Measurements from ENCODE around the gene ZFP36. TPM values are rescaled to one million over a fixed set of nuclear protein-coding genes. Genes with fewer than 3 reads are reported as not detected.
A peak's percentile ranks its signal among the peaks of the same experiment; 100 is the strongest.

Gene ZFP36
- total RNA-seq, 2 experiments from 2014 or later = 1,278 to 1,362 TPM

DNA sequence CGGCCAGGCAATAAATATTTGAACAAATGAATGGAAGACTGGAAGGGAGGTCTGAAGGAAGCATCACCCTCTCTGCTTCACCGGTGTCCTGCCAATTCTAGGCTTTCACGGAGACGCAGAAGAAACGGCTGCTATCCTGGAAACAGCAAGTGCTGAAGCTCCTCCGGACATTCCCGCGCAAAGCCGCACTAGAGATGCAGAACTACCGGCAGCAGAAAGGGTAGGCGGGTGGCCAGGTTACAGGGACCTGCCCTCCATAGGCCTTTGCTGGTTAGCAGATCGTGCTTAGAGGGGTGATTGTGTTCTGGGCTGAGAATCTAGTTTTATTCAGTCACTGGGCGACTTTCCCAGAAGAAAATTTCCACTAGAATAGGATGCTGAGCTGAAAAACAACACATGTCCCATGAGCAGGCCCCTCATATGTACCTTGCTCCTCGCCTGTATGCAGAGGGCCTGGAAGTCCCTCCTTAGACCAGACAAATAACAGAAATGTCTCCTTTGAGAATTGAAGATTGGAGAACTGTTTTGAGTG lies 26.7 kb upstream of the ZFP36 start:
- no peak overlapping the region for H3K4me3 ChIP-seq (ENCODE audit: low read length)
- DNase-seq (no peak), ATAC-seq (ENCODE audit: poor library complexity) (no peak)
- ChIA-PET CTCF (interaction anchor here (1.7 kb wide), 1 partner anchor 38 kb away, joined by 4 read pairs; the partner anchor contains the start of gene SAMD4B), POLR2A (no interaction called here)
- no peaks in the 10 kb centered on the region for H3K4me1 ChIP-seq (ENCODE audit: insufficient read depth, low read length)
- Mint-ChIP-seq H3K9me3 (no peaks in the 10 kb centered on the region), H3K27ac (no peak overlapping the region), H3K36me3 (ENCODE audit: low read depth) (peaks cover 96% of the 10 kb centered on the region), H3K4me3 (no peak overlapping the region), H3K27me3 (no peaks in the 10 kb centered on the region), H3K4me1 (ENCODE audit: low read depth) (no peaks in the 10 kb centered on the region)
- TF ChIP-seq, protein P1, sequence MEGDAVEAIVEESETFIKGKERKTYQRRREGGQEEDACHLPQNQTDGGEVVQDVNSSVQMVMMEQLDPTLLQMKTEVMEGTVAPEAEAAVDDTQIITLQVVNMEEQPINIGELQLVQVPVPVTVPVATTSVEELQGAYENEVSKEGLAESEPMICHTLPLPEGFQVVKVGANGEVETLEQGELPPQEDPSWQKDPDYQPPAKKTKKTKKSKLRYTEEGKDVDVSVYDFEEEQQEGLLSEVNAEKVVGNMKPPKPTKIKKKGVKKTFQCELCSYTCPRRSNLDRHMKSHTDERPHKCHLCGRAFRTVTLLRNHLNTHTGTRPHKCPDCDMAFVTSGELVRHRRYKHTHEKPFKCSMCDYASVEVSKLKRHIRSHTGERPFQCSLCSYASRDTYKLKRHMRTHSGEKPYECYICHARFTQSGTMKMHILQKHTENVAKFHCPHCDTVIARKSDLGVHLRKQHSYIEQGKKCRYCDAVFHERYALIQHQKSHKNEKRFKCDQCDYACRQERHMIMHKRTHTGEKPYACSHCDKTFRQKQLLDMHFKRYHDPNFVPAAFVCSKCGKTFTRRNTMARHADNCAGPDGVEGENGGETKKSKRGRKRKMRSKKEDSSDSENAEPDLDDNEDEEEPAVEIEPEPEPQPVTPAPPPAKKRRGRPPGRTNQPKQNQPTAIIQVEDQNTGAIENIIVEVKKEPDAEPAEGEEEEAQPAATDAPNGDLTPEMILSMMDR (IDR thresholded peaks at IDR 0.05) = no peak
- H3K9me3 ChIP-seq (ENCODE audit: control insufficient read depth in 1 of 2, insufficient read depth in 1 of 2, low read length in 2 of 2) = no peaks in the 10 kb centered on the region
- no peak overlapping the region for H3K27ac ChIP-seq (ENCODE audit: low read depth in 1 of 2, low read length in 2 of 2)
- intact Hi-C loops (cut with DNase I, micrococcal nuclease) = no loop called here
- H3K27me3 ChIP-seq (ENCODE audit: control insufficient read depth in 1 of 2, insufficient read depth in 2 of 2, low read length in 2 of 2) = no peaks in the 10 kb centered on the region
- H3K36me3 ChIP-seq (ENCODE audit: insufficient read depth, low read length) = peaks cover 89% of the 10 kb centered on the region

DNA sequence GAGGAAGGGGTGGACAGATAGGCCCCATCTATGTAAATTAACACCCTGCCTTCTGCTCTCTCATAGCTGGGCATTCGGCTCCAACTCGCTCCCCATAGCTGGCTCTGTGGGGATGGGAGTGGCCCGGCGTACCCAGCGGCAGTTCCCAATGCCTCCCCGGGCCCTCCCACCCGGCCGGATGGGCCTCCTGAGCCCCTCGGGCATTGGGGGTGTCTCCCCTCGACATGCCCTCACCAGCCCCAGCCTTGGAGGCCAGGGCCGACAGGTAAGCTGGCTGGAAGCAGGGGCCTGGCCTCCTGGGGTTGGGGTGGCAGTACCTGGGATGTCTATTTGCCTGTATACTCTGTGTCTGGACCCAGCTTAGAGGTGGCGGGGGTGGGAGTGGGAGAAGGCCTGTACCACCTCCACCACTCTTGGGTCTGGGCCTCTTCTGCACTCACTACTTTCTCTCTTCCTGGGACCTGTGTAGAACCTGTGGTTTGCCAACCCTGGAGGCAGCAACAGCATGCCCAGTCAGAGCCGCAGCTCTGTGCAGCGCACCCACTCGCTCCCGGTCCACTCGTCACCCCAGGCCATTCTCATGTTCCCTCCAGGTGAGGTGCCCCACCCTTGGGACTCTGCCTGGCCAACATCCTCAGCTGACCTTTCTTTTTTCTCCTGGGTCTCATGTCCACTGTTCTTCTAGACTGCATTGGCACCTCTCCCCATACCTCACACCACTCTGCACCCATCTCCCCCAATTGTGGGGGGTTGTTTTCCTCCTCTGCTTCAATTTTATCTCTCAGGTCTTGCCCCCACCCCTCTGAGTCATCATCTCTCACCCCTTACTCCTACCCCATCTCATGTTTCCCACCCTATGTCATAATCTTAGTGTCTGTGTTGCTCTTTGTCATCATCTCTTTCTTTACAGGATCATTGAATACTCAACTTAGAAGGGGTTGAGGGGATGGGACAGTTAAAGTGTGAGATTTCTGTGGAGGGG lies 25.8 kb upstream of the ZFP36 start:
- DNase-seq (no peak), ATAC-seq (ENCODE audit: poor library complexity) (no peak)
- TF ChIP-seq, protein P1 (IDR thresholded peaks at IDR 0.05) = no peak
- POLR2A ChIA-PET = no interaction called here
- Mint-ChIP-seq H3K4me3 (no peak overlapping the region), H3K27ac (no peak overlapping the region), H3K4me1 (ENCODE audit: low read depth) (no peaks in the 10 kb centered on the region), H3K36me3 (ENCODE audit: low read depth) (peaks cover 97% of the 10 kb centered on the region), H3K27me3 (no peaks in the 10 kb centered on the region), H3K9me3 (no peaks in the 10 kb centered on the region)
- H3K27me3 ChIP-seq (ENCODE audit: control insufficient read depth in 1 of 2, insufficient read depth in 2 of 2, low read length in 2 of 2) = no peaks in the 10 kb centered on the region
- intact Hi-C loops (cut with DNase I, micrococcal nuclease) = no loop called here
- CTCF ChIA-PET = no interaction called here
- no peaks in the 10 kb centered on the region for H3K4me1 ChIP-seq (ENCODE audit: insufficient read depth, low read length)
- no peak overlapping the region for H3K27ac ChIP-seq (ENCODE audit: low read depth in 1 of 2, low read length in 2 of 2)
- peaks cover 89% of the 10 kb centered on the region for H3K36me3 ChIP-seq (ENCODE audit: insufficient read depth, low read length)
- no peaks in the 10 kb centered on the region for H3K9me3 ChIP-seq (ENCODE audit: control insufficient read depth in 1 of 2, insufficient read depth in 1 of 2, low read length in 2 of 2)
- no peak overlapping the region for H3K4me3 ChIP-seq (ENCODE audit: low read length)

DNA sequence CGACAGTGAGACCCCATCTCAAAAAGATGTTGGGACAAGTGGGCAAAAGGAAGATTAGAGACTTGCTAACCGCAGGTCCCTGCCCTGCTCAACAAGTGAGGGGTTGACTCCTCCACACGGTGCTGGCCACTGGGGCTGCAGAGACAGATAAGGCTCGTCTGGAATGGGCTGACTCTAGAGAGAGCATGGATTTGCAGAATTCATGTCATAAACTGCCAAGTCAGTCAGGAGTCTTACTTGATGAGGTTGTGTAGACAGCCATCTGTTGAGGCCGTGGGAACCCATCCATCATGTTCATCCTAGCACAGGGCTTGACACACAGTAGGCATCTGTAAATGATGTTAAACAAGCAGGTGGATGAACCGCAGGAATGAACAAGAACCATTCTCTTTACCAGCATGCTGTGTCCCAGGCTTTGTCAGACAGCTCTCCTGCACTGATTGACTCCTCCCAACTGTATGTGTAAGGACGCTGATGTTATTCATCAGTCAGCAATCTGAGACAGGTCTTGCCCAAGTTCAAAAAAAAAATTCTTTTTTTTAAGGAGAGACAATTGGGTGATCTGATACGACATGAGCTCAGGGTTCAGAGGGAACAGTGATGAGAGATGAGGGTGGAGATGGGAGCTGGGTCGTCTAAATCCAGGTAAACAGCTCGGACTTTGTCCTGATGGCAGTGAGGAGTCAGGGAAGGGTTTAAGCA lies 24.6 kb upstream of the ZFP36 start:
- no peak overlapping the region for H3K4me3 ChIP-seq (ENCODE audit: low read length)
- POLR2A ChIA-PET = interaction anchor here (0.9 to 1.2 kb wide), 2 partner anchors 10 to 30 kb away, joined by 3 to 4 read pairs; partner anchors contain the start of gene PLEKHG2
- H3K27ac ChIP-seq (ENCODE audit: low read depth in 1 of 2, low read length in 2 of 2) = no peak overlapping the region
- Mint-ChIP-seq H3K4me1 (ENCODE audit: low read depth) (no peaks in the 10 kb centered on the region), H3K9me3 (no peaks in the 10 kb centered on the region), H3K27me3 (no peaks in the 10 kb centered on the region), H3K4me3 (no peak overlapping the region), H3K27ac (peak overlapping the region; percentile 39), H3K36me3 (ENCODE audit: low read depth) (peaks cover 97% of the 10 kb centered on the region)
- ATAC-seq (ENCODE audit: poor library complexity) (no peak), DNase-seq (no peak)
- intact Hi-C loops (cut with DNase I, micrococcal nuclease) = no loop called here
- CTCF ChIA-PET = no interaction called here
- TF ChIP-seq, protein P1 (IDR thresholded peaks at IDR 0.05) = no peak
- no peaks in the 10 kb centered on the region for H3K9me3 ChIP-seq (ENCODE audit: control insufficient read depth in 1 of 2, insufficient read depth in 1 of 2, low read length in 2 of 2)
- peaks cover 89% of the 10 kb centered on the region for H3K36me3 ChIP-seq (ENCODE audit: insufficient read depth, low read length)
- no peaks in the 10 kb centered on the region for H3K4me1 ChIP-seq (ENCODE audit: insufficient read depth, low read length)
- no peaks in the 10 kb centered on the region for H3K27me3 ChIP-seq (ENCODE audit: control insufficient read depth in 1 of 2, insufficient read depth in 2 of 2, low read length in 2 of 2)
